ENCODE results near the gene NNMT. TPM values are rescaled to one million over a fixed set of nuclear protein-coding genes. Genes with fewer than 3 reads are reported as not detected.

The NNMT gene
- total and polyA plus RNA-seq, 9 of the 15 experiments (the other 6 are each of a cell fraction or from before 2014, with no cell fraction given) = 6.1 to 15.0 (median 11.2) TPM

DNA sequence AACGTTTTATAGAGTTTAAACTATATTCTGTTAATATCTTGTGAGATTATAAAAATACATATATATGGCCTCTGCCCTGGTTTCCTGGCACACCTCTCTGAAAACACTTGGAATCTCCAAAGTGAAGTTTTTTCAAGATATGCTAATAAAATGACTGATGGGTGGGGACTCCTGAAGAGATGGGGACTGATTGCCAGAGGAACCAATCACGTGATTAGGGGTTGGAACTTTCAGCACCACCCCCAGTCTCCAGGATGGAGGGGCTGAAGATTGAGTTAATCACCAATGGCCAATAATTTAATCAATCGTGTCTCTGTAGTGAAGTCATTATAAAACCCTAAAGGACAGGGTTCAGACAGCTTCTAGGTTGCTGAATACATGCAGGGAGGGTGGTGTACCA, 66.8 kb downstream of the NNMT start:
- peaks cover 16 to 17% of the 10 kb centered on the region in 2 experiments for H3K27me3 ChIP-seq (ENCODE audit: control insufficient read depth in 2 of 2, insufficient read depth in 2 of 2, low read length in 2 of 2)
- BruUV-seq (replicated peaks) = no TSS peak
- DNase-seq (ENCODE audit: extremely low read depth in 1 of 4, low spot score in 3 of 4) (no peak), ATAC-seq (no peak), FAIRE-seq (no peak)
- no peaks in the 10 kb centered on the region for H3K79me2 ChIP-seq (ENCODE audit: control insufficient read depth, insufficient read depth, low read length)
- H2AFZ ChIP-seq (ENCODE audit: low read depth, low read length) = no peak overlapping the region
- ChIA-PET POLR2A (interaction anchor here (0.6 to 0.9 kb wide), 2 partner anchors 27 to 405 kb away, joined by 3 read pairs; no protein-coding TSS in a partner anchor), CTCF (ENCODE audit: low intra/inter-chr PET ratio) (no interaction called here)
- in situ Hi-C loops (cut with MboI) = no loop called here
- H3K9me1 ChIP-seq (ENCODE audit: control insufficient read depth, insufficient read depth, low read length) = no peaks in the 10 kb centered on the region
- no peak overlapping the region for H3K4me3 ChIP-seq
- H3K9me3 ChIP-seq (replicated peaks; ENCODE audit: control insufficient read depth, insufficient read depth, low read depth, low read length) = no peaks in the 10 kb centered on the region
- no peaks in the 10 kb centered on the region for H4K20me1 ChIP-seq (replicated peaks; ENCODE audit: control insufficient read depth, insufficient read depth, low read length)
- 0% methylated on average over 3 of the region's 3 CpGs for WGBS (ENCODE audit: insufficient coverage, low coverage, missing lambda C conversion rate)
- TF ChIP-seq, protein P1, sequence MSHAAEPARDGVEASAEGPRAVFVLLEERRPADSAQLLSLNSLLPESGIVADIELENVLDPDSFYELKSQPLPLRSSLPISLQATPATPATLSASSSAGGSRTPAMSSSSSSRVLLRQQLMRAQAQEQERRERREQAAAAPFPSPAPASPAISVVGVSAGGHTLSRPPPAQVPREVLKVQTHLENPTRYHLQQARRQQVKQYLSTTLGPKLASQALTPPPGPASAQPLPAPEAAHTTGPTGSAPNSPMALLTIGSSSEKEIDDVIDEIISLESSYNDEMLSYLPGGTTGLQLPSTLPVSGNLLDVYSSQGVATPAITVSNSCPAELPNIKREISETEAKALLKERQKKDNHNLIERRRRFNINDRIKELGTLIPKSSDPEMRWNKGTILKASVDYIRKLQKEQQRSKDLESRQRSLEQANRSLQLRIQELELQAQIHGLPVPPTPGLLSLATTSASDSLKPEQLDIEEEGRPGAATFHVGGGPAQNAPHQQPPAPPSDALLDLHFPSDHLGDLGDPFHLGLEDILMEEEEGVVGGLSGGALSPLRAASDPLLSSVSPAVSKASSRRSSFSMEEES (CRISPR knock-in tag; IDR thresholded peaks at IDR 0.05) = peak; percentile 89
- TF ChIP-seq PTTG1 (tag; IDR thresholded peaks at IDR 0.05; ENCODE audit: low read depth) (no peak), PKNOX1 (IDR thresholded peaks at IDR 0.05) (peak; percentile 44; the same call in 1 of the 2 replicates)
- intact Hi-C loops (cut with micrococcal nuclease) = no loop called here
- no peaks in the 10 kb centered on the region for H3K36me3 ChIP-seq (ENCODE audit: control insufficient read depth, insufficient read depth, low read length)
- H3K4me1 ChIP-seq (replicated peaks in 1 of 2; ENCODE audit: control insufficient read depth in 2 of 2, insufficient read depth in 2 of 2, low read length in 2 of 2) = no peaks in the 10 kb centered on the region
- H3K9ac ChIP-seq (ENCODE audit: insufficient read depth in 1 of 2, low read depth in 2 of 2, low read length in 2 of 2) = no peak overlapping the region
- H3K27ac ChIP-seq (ENCODE audit: extremely low read depth, low read depth, low read length) = no peak overlapping the region
- no peak overlapping the region for H3K4me2 ChIP-seq (ENCODE audit: insufficient read depth, low read length)

Other genes with a start within 250 kb of the NNMT start
- gene ZBTB16, start 236.7 kb upstream of the NNMT start, total RNA-seq (2014; rRNA removed) = not detected in 2 replicates
- gene ZBTB16, start 236.7 kb upstream of the NNMT start, total RNA-seq (2014; rRNA removed; fragmentation: Illumina TruSeq; extraction: Trizol) = not detected in 2 replicates
- 0.34 TPM in 1 of 2 replicates, not detected in the other for gene ZBTB16, start 236.7 kb upstream of the NNMT start, total RNA-seq (2015; rRNA removed; fragmentation: Illumina TruSeq; extraction: Trizol)
- gene ZBTB16, start 236.7 kb upstream of the NNMT start, total RNA-seq (2021) = 0.18 and 0.40 TPM in 2 replicates
- gene ZBTB16, start 236.7 kb upstream of the NNMT start, polyA plus RNA-seq (2011; rRNA removed) = 0.15 and 0.49 TPM in 2 replicates
- not detected in 2 replicates for gene ZBTB16, start 236.7 kb upstream of the NNMT start, polyA plus RNA-seq (2014; fragmentation: Illumina TruSeq; extraction: Trizol)
- gene ZBTB16, start 236.7 kb upstream of the NNMT start, polyA plus RNA-seq (2014; fragmentation: Nextera tagmentation; extraction: Ambion mirVana) = under 1 TPM; 0.06 to 0.24 TPM
- 0.29 TPM in 1 of 2 replicates, not detected in the other for gene ZBTB16, start 236.7 kb upstream of the NNMT start, polyA plus RNA-seq (2014; rRNA removed)
- 10.1 and 13.4 TPM in 2 replicates for gene C11orf71, start 104.1 kb downstream of the NNMT start, total RNA-seq (2014; rRNA removed)
- 8.0 and 8.5 TPM in 2 replicates for gene C11orf71, start 104.1 kb downstream of the NNMT start, total RNA-seq (2014; rRNA removed; fragmentation: Illumina TruSeq; extraction: Trizol)
- gene C11orf71, start 104.1 kb downstream of the NNMT start, total RNA-seq (2015; rRNA removed; fragmentation: Illumina TruSeq; extraction: Trizol) = 8.9 and 9.1 TPM in 2 replicates
- 10.4 and 10.8 TPM in 2 replicates for gene C11orf71, start 104.1 kb downstream of the NNMT start, total RNA-seq (2021)
- gene C11orf71, start 104.1 kb downstream of the NNMT start, polyA plus RNA-seq (2011; rRNA removed) = 13.6 and 15.1 TPM in 2 replicates
- 8.8 and 8.9 TPM in 2 replicates for gene C11orf71, start 104.1 kb downstream of the NNMT start, polyA plus RNA-seq (2014; fragmentation: Illumina TruSeq; extraction: Trizol)
- gene C11orf71, start 104.1 kb downstream of the NNMT start, polyA plus RNA-seq (2014; fragmentation: Nextera tagmentation; extraction: Ambion mirVana) = 1 to 10 TPM; 2.9 to 4.3 TPM
- gene C11orf71, start 104.1 kb downstream of the NNMT start, polyA plus RNA-seq (2014; rRNA removed) = 14.7 and 19.5 TPM in 2 replicates
- 21.7 and 27.4 TPM in 2 replicates for gene RBM7, start 104.3 kb downstream of the NNMT start, total RNA-seq (2014; rRNA removed)
- gene RBM7, start 104.3 kb downstream of the NNMT start, total RNA-seq (2014; rRNA removed; fragmentation: Illumina TruSeq; extraction: Trizol) = 42.2 and 52.5 TPM in 2 replicates
- gene RBM7, start 104.3 kb downstream of the NNMT start, total RNA-seq (2015; rRNA removed; fragmentation: Illumina TruSeq; extraction: Trizol) = 45.7 and 49.6 TPM in 2 replicates
- gene RBM7, start 104.3 kb downstream of the NNMT start, total RNA-seq (2021) = 28.5 and 31.3 TPM in 2 replicates
- 59.2 and 72.0 TPM in 2 replicates for gene RBM7, start 104.3 kb downstream of the NNMT start, polyA plus RNA-seq (2011; rRNA removed)
- gene RBM7, start 104.3 kb downstream of the NNMT start, polyA plus RNA-seq (2014; fragmentation: Illumina TruSeq; extraction: Trizol) = 54.0 and 55.7 TPM in 2 replicates
- gene RBM7, start 104.3 kb downstream of the NNMT start, polyA plus RNA-seq (2014; fragmentation: Nextera tagmentation; extraction: Ambion mirVana) = 10 to 100 TPM; 62.7 to 76.8 TPM
- gene RBM7, start 104.3 kb downstream of the NNMT start, polyA plus RNA-seq (2014; rRNA removed) = 24.1 and 26.0 TPM in 2 replicates
- gene REXO2, start 143.1 kb downstream of the NNMT start, total RNA-seq (2014; rRNA removed) = 173 and 189 TPM in 2 replicates
- 204 and 225 TPM in 2 replicates for gene REXO2, start 143.1 kb downstream of the NNMT start, total RNA-seq (2014; rRNA removed; fragmentation: Illumina TruSeq; extraction: Trizol)
- gene REXO2, start 143.1 kb downstream of the NNMT start, total RNA-seq (2015; rRNA removed; fragmentation: Illumina TruSeq; extraction: Trizol) = 184 and 193 TPM in 2 replicates
- 144 and 145 TPM in 2 replicates for gene REXO2, start 143.1 kb downstream of the NNMT start, total RNA-seq (2021)
- gene REXO2, start 143.1 kb downstream of the NNMT start, polyA plus RNA-seq (2011; rRNA removed) = 281 and 370 TPM in 2 replicates
- 179 and 230 TPM in 2 replicates for gene REXO2, start 143.1 kb downstream of the NNMT start, polyA plus RNA-seq (2014; fragmentation: Illumina TruSeq; extraction: Trizol)
- 100 to 1,000 TPM; 143 to 151 TPM for gene REXO2, start 143.1 kb downstream of the NNMT start, polyA plus RNA-seq (2014; fragmentation: Nextera tagmentation; extraction: Ambion mirVana)
- 262 and 285 TPM in 2 replicates for gene REXO2, start 143.1 kb downstream of the NNMT start, polyA plus RNA-seq (2014; rRNA removed)

Data from K562 (cell line).